Stimulated activated CD8-positive, alpha-beta memory T cell treated with anti-CD3 and anti-CD28 coated beads, Interleukin-4, amount 100 ng/mL, for 1 hour (primary cell): ENCODE measurements around the gene FKBP1B.
"Not testable (repeated sequence)": the region's sequence is repeated elsewhere in the genome, so short reads cannot be mapped to it uniquely, and the experiment has no call there.

Experiments
- DNase-seq, 2 donors: peaks; one replicate each; pipeline ENCODE4 v3.0.0-alpha.2; 2020; ENCODE audit warnings: low read depth in 2 of 2, low spot score in 1 of 2

Gene FKBP1B

DNA sequence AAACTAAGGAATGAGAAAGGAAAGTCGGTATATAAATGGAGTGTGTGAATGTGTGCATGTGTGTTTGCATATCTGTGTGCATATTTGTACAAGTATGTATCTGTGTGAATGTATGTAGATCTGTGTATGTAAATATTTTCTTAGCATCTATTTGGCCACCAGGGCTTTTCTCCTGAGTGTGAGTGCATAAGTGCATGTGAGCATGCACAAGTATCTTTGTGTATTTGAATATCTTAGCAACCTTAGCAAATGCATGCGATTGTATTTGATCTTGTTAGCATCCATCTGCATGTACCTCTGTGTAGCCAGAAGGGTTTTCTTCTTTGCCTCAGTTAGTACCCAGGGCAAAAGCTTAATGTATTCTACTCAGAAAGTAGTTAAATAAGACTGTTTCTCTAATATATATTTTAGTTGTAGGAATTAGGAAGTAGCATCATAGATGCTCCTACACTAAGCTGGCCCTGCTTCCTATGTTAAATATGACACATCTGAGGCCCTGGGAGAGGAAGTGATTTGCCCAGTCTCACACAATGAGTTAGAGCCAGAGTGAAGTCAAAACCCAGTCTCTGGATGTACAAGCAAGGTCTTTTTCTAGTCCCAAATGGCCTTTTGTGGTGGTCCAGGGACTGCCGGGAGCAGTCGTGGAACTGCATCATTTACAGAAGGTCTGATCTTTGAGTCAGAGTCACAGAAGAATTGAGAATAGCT, 9.2 kb downstream of the FKBP1B start:
- no peak for DNase-seq

- no peak for DNase-seq
Observed at GRCh38 chr2:24065341-24065740, 15.8 kb downstream of the FKBP1B start.

DNA sequence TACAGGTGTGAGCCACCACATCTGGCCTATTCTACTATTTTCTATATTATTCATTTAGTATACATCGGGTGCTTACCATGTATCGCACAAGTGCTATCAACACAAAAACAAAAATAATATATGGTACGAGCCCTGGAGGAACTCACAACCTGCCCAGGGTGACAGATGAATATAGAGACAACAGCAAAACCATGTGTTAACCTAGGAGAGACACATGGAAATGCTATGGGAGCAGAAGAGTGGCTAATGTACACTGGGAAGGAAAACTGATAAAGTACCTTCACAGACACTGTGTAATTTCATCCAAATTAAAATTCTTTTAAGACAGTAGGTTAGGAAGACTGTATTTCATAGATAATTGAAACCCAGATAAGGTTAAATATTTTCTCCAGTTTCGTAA, 22.7 kb downstream of the FKBP1B start:
- no peak for DNase-seq

DNA sequence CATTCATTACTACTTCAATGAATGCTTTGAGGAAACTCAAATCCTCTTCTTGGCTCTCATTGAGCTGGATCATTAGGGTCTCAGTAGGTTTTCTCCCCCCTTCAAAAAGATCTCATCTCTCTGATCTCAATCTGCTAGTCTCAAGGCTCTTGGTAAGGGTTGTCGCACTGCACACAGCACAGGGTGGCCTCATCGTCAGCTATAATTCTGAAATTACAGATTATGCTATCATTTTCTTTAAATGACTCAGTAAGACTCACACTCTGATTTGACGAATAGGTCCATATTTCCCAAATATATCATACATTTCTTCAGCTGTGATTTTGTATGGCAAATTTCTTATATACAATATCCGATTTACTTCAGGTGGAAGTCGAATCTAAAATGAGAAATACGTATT, 24.3 kb downstream of the FKBP1B start:
- DNase-seq, result no peak

DNA sequence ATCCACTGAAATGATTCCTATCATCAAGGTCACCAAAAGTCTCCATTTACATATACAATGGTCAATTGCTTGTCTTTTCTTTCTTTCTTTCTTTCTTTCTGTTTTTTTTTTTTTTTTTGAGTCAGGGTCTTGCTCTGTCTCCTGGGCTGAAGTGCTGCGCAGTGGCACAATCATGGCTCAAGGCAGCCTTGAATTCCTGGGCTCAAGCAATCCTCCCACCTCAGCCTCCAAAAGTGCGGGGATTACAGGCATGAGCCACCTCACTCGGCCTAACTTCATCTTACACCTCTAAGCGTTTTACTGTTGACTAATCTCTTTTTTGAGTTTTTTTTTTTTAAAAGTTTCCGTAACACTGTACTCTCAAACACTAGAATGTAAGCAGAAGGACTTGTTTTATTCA, 25.7 kb downstream of the FKBP1B start:
- DNase-seq, result no peak

- peak; percentile 97 to 99 for DNase-seq
Observed at GRCh38 chr2:24075915-24076848, 26.6 kb downstream of the FKBP1B start, which contains the start of gene SF3B6. SF3B6 (minus strand) TSS chr2:24076326; CDS start chr2:24076229, 97 bp downstream.

DNA sequence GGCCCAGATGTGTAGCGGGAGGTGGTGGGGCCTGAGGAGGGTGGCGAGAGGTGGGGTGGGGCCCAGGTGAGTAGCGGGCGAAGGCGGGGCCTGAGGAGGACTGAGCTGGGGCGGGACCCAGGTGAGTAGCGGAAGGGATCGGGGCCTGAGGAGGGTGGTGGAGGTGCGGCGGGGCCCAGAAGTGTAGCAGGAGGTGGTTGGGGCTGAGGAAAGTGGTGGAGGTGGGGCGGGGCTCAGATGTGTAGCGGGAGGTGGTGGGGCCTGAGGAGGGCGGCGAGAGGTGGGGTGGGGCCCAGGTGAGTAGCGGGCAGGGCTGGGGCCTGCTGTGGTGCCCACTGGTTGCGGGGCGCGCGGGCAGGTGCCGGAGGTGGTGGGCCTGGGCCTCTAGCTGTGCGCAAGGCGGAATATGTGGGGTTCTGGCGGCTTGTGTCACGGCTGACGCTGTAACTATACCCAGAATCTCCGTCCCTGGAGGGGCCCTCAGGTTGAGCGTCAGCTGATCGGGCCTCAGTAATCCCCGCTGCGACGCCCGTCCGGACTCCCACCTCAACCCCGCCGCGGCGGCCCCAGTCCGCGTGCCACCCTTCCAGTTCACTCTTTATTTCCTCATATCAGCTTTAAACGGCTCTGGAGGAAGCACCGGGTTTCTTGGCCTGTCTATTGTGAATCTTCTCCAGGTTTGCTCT, 27.5 kb downstream of the FKBP1B start:
- no peak for DNase-seq

DNA sequence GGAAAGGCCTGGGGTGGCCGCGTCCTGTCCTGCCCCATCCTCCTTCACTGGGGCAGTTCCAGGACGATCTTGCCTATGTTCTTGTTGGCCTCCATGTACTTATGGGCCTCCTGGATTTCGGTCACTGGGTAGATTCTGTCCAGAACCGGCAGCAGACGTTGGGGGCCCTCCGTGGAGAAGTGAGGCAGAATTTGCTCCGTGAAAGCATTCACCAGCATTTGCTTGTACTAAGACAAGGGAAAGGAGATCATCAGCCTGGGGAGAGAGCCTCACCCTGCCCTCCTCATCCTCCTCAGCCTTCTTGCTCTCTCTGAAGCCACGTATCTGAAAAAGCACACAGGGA, 28.0 kb downstream of the FKBP1B start:
- no peak for DNase-seq

DNA sequence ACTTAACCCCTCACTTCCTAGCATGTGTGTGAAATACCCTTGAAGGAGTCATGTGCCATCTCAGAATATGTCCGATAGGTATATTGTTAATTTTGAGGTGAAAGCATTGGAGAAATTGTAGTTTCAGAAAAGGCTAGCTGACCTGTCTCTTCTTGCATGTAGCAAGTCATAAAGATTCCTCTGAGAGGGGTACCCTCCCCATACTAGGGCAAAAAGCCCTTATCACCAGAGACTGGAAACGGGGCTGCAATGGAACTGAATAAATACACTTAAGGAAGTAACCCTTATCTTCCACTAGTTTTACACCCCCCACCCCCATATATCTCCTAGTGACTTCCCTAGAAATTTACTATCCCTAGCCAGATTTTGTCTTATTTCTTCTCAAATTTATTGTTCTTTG, 28.3 kb downstream of the FKBP1B start:
- DNase-seq, result no peak

- no peak for DNase-seq
Observed at GRCh38 chr2:24080701-24081100, 31.2 kb downstream of the FKBP1B start.

- no peak for DNase-seq
Observed at GRCh38 chr2:24082787-24083566, 33.4 kb downstream of the FKBP1B start.

DNA sequence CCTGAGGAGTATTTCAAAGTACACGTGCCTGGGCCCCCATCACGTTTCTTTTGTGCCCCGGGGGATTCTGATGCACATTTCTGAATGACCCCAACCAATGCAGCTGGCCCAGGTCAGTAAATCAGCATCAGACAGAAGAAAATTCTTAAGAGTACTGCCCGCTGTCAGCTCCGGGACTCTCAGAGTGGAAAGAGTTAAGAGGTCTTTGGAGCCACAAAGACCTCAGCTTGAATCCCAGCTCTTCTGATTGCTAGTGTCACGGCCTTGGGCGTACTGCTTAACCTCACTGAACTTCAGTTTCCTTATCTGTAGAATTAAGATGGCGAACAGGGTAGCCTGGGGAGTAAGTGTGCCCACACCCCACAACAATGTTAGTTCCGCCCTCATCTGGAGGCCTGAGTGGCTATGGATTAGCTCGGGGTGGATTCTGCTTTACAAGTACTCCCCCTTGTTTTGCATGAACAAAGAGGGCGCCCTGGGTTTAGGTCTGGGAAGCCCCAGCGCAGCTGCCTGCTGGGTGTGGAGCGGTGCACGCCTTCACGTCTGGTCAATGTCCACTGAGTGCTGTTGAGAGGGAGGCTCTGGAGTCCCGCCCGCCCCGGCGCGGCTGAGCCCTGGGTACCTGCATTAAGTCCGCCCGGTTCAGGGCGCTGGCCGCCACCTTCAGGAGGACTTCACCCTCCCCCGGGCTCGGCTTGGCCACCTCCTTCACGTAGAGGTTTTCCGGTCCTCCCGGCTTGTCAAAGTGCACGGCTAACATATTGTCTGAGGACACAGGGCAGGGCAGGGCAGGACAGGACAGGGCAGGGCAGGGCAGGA, 34.2 kb downstream of the FKBP1B start:
- no peak for DNase-seq

GRCh38 chr2:24084386-24085199, 35.1 kb downstream of the FKBP1B start, which contains the start of gene TP53I3:
TP53I3 (minus strand) TSS chr2:24084834; CDS start chr2:24084326, 508 bp downstream.
- peak; percentile 66 to 68 for DNase-seq

DNA sequence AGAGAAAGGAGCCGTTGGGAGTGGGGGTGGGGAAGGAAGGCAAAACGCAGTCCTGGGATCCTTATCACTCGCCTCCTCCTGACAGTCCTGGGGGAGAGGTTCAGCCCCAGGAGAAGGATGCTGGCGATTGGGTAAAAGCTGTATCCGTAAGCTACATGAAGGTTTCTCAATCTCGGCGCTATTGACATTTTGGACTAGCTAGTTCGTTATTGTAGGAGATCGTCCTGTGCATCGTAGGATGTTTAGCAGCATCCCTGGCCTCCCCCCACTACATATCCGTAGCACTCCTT, 35.6 kb downstream of the FKBP1B start:
- no peak for DNase-seq

DNA sequence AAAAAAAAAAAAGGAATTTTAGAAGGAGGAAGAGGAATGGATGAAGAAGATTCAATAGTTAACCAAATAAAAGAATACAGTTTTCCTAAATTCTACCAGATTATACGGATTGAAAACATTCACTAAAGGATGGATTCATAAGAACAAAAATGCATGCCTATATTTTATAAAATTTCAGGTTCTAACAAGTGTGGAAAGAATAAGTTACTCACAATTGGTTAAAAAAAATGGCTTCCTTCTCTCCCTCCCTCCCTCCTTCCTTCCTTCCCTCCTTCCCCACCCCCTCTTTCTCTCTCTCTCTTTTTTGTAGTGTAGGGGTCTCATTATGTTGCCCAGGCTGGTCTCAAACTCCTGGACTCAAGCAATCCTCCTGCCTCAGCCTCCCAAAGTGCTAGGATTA, 36.7 kb downstream of the FKBP1B start:
- no peak for DNase-seq

- DNase-seq, result no peak
Observed at GRCh38 chr2:24087032-24087431, 37.5 kb downstream of the FKBP1B start.

- DNase-seq, result no peak
Observed at GRCh38 chr2:24088821-24089359, 39.3 kb downstream of the FKBP1B start.

GRCh38 chr2:24093270-24093669, 43.7 kb downstream of the FKBP1B start:
- DNase-seq, result not testable (repeated sequence)

GRCh38 chr2:24095171-24095677, 45.7 kb downstream of the FKBP1B start:
- DNase-seq, result not testable (repeated sequence)
